HG02943 (cell line): Measurements from ENCODE around the gene NELL2.
"Not testable (repeated sequence)": the region's sequence is repeated elsewhere in the genome, so short reads cannot be mapped to it uniquely, and the experiment has no call there.

Source experiments
- ATAC-seq: cut with Tn5 transposase; IDR thresholded peaks from one replicate; pipeline ENCODE4 v1.9.1; 2021; ENCODE audit warnings: mild to moderate bottlenecking, low read depth, moderate library complexity; ENCODE audit not compliant: unreplicated experiment

The NELL2 gene

DNA sequence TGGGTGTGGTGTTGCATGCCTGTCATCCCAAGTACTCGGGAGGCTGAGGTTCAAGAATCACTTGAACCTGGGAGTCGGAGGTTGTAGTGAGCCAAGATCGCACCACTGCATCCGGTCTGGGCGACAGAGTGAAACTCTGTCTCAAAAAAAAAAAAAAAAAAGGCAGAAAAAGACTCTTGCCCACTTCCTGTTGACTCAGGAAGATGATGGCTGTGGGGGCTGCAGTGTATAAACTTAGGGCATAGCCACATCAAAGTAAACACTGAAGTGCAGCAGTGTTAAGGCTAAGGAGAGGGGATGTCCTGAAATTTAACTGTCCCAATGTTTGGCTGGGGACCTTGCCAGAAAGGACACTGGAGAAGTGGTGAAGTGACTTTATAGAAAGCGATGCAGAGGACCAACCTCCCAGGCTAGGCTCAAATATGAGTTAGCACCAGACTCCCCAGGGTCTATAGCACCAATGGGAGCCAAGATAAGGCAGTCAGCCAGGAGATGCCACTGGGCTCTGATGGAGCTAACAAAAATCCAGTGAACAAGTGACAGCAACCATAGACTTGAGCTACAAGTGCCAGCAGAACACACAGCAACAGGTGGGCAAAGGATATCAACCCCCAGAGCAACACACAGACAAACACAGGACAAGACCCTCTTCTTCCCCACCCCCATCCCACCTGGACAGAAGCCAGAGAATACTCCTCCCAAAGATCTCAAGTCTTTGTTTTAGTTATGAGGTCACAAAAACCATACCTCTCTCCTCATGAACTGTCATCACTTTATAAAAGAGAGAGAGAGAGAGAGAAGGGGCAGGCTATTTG, 28.0 kb downstream of the NELL2 start:
- peak; percentile 84 for ATAC-seq

DNA sequence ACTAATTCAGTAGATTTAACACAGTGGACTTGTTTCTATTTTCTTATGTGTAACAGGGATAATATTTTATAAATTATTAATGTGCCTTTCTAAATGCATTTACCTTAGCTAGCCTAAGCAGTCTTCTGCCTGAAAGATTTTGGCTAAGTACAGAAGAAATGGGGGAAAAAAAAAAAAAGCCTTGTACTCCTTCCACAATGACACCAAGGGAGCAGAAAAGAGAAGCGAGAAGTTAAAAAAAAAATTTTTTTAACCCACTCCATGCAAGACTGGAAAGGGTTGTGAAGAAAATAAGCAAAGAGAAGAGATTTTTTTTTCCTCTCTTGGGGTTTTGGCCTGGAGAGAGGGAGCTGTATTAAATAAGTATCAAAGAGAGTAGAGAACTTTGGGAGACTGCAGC, 28.7 kb downstream of the NELL2 start:
- ATAC-seq: peak; percentile 16

DNA sequence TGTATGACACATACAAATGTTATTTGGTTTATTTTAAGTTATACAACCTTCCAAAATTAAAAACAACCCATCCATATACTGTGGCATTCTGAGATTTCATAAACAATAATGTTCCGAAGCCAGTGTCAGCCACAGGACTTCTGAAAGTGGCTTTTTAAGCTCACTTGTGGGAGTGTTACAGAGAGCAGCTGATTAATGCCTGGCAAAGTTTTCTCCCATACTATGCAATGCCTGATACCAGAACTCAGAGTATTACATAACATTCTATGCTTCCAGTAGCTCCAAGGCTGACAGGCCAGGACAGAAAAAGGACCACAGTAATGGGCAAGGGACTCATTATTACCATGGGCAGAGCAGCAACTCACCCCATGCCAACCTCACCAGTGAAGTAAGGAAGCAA, 29.3 kb downstream of the NELL2 start:
- no peak for ATAC-seq

DNA sequence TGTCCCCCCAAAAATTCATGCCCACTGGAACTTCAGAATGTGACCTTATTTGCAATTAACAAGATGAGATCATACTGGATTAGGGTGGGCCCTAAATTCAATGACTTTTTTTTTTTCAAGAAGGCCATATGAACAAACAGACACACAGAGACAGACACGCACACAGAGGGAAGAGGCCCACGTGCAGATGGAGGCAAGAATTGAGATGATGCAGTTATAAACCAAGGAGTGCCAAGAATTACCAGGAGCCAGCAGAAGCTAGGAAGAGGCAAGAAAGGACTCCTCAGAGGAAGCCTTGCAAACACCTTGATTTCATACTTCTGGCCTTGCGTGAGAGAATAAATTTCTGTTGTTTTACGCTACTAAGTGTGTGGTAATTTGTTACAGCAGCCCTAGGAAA, 33.4 kb downstream of the NELL2 start:
- ATAC-seq: no peak

DNA sequence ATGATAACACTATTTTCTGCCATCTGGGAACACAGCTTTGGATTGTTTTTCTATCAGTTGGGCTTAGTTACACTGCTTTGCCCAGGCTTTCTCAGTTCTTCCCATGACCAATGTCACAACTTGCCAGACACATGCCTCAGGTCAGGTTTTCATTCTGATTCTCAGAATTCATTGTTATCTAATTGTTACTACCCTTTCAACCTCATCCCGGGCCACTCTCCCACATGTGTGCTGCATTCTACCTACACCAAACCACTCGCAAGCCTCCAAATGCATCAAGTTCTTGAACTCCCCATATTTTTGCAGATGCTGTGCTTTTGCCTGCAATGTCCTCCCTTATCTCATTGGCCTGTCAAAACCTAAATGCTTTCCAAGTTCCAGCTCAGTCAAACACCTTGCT, 36.3 kb downstream of the NELL2 start:
- ATAC-seq: no peak

DNA sequence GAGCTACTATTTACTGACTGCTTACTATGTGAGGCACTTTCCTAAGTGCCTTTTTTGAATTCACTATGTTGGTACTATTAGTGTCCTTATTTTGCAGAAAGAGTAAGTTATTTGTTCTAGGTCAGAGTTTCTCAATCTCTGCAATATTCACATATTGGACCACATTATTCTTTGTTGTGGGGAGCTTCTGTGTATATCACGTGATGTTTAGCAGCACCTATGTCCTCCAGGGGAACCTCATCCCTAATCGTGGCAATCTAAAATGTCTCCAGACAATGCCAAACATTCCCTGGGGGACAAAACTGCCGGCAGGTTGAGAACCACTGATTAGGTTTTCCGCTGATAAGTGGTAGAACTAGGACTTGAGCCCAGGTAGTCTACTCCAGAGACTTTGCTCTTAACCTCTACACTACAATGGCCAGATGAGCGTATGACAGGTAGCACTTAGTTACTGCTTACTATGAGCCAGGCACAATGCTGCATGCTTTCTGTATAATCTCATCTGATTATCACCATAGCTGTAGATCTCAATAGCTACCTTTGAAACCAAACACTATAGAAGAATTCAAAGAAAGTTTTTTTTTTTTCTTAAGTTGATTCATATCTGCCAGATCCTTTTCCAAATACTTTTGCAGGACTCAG, 38.9 kb downstream of the NELL2 start:
- no peak for ATAC-seq

DNA sequence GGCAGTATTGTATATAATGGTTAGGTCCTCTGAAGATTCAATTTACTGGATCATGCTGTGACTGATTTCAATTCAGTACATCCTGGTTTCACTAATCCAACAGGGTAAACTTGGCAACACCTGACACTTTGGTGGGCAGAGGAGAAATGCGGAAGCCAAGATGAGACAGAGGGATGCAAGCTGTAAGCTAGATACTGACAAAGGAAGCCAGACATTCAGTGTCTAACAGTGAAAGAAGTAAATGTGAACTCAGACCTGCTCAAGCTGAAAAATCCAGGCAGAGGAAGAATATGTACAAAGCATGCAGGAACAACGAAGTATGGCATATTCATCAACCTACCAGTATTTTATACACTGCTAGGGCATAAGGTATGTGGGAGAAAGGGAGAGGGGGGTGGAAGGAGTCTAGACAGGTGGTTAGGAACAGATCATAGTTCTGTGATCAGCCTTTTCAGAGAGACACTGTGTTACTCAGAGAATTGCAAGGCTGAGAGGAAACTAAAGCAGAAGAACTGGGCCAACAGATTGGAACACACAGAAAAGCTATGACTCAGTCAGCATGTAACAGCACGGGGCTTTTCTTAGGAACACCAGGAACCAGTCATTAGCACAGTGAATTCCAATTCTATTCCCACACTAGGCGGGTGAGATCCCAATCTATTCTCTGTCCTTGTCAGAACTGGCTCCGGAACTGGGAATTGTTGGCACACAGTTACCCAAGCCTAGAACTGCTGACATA, 40.3 kb downstream of the NELL2 start:
- ATAC-seq: no peak

DNA sequence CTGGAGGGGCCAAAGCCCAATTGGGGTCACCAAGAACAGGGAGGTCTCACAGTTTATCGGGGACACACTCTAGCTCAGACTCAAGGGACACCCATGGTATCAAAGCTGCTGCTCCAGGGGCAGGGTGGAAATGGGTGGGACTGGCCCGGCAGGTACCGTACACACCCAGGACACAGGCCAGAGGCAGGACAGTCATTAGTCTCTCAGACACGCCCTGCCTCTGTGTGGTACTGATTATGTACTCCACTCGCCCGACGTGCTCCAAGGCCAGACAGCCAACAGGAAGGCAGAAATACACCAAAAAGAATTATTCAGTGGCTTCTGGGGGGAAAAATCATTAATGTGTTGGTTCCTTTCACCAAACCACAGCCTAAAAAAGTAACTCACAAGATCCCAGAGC, 41.1 kb downstream of the NELL2 start:
- ATAC-seq: not testable (repeated sequence)

DNA sequence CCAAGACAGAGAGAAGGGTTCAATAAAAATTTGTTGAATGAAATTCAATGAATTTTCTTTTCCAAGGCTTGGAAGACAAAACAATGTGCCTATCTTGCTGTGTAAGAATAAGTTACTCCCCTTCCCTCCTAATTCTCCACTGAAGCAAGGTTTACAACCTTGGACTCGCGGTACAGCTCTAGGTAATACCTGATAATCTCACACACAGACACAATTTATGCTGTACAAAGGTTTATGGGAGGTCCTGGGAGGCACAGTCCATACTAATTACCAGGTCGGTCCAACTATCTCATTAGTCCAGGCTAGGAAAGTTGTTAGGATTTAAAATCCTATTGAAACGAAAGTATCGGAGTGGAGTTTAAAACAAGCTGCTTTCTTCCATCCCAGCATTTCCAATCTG, 42.6 kb downstream of the NELL2 start:
- ATAC-seq: no peak

DNA sequence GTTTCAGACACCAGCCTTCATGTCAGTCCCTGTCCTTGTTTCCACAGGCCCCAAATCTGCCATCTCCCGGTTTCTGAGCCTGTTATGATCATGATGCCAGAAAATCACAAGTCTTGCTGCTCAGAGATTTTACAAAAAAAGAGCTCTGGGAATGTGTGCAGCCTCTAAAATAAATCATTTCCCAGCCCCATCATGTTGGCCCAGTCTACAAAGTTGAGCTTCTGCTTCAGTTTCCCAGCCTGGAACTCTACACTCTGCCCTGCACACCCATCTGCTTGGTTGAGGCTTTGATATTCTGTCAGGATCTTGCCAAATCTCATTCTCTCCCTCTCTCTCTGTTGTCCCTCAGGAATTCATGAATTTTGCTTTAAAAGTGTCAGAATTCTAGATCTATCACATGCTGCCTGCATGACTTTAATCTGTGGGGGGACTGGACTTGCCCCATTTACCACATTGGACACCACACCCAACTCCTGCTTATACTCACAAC, 45.5 kb downstream of the NELL2 start:
- ATAC-seq: no peak

DNA sequence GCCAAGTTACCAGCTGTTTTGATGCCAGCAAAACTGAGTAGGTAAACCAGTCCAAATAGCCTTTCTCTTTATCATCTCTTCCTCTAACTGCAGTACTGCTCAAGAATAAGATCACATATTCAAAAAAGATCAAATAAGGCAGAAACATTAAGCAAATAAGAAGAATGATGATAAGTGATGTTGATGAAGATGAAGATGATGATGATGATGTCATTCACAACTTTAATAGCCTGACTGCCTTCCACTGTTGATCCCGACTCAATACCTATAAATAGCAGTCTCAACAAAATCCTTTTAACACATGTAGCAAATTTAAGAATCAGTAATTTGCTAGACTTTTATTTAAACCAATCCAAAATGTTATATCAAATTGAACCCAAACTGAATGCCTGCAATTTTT, 47.1 kb downstream of the NELL2 start:
- no peak for ATAC-seq

DNA sequence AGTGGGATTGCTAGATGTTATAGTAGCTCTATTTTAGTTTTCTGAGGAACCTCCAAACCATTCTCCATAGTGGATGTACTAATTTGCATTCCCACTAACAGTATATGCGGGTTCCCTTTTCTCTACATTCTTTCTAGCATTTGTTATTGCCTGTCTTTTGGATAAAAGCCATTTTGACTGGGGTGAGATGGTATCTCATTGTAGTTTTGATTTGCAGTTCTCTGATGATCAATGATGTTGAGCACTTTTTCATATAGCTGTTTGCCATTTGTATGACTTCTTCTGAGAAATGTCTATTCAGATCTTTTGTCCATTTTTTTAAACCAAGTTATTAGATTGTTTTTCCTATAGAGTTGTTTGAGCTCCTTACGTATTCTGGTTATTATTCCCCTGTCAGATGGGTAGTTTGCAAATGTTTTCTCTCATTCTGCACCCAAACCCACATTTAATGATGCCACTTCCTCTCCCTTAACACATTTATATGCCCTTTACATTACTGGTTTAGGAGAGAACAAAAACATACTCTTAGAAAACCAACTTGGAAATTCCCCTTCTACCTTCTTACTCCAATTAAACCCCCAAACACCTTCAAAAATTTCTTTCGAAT, 48.2 kb downstream of the NELL2 start:
- ATAC-seq: no peak

DNA sequence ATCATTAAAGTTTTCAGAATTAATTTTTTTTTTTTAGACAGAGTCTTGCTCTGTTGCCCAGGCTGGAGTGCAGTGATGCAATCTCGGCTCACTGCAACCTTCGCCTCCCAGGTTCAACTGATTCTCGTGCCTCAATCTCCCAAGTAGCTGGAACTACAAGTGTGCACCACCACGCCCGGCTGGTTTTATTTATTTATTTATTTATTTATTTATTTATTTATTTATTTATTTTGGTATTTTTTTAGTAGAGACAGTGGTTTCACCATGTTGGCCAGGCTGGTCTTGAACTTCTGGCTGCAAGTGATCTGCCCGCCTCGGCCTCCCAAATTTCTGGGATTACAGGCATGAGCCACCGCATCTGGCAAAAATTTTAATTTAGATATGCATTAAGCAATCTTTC, 54.4 kb downstream of the NELL2 start:
- not testable (repeated sequence) for ATAC-seq

DNA sequence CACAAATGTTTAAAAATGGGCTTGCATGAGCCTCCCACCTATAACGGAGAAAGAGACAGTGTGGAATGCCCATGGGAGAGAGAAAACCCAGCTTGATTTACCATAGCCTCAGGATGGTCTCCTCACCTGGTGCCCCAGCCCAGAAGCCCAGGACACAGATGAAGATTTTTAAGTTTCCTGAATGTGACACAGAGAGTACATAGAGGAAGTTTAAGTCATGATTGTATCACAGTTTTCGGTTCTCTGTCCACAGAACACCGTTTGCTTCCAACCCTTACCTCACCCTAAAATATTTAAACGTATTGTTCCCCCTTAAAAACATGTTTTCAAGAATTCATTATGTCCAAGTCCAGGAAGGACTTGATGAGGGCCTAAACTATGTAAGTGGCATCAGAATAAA, 56.2 kb downstream of the NELL2 start:
- ATAC-seq: no peak

DNA sequence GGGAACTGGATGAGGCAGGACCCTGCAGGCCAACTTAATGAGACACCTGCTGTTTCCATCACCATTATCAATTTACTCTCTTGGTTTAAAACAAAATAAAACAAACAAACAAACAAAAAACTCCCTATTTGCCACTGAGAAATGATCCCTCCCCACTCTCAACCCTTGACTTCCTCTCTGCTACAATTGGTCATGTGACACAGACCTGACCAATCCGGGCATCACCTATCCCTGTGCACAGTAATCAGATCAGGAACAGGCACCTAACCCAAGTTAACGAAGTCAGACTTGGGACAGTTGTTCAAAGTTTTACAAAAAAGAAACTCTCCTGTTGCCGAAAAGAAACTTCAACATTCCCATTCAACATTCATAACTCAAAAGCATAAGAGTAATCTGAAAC, 58.4 kb downstream of the NELL2 start:
- no peak for ATAC-seq

DNA sequence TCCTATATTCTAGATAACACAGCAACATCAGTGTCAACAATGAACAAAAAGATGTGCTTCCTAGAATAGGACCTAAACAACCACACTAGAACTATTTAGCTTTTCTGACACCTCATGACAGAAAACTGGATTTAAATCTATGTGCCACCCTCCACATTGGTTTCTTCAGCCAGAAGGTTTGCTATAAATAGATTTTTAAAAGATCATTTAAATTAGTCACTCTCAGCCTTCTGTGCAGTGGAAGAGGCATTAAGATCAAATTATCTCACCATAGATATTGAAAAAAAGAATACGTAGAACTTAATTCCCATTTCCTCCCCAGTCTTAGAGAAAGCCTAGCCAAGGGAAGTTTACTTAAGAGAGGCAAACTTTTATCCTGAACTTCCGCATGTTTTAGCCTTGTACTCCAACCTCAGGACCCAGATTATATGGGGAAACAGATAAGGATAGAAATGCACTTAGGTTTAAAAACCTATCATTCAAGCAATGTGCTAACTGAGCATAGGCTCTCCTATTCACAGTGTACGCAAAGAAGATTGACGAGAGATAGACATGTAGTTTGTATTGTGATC, 59.6 kb downstream of the NELL2 start:
- no peak for ATAC-seq

DNA sequence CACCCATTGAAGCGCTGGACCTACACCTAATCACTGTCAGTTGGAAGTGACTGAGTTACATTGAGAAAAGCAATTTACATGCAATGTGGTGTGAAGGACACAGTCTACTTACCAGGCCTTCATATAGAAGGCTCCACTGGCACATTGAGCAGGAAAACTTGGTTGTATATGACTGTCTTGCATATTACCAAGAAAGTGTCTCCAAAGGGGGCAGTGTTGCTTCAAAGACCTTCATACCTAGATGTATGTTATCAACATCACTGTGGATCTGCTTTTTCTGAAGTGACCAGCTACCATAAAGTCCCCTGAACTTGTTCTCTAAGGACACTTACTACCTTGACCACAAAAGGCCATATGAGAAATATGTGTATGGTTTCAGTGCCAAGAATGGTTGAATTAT, 64.1 kb downstream of the NELL2 start:
- no peak for ATAC-seq

DNA sequence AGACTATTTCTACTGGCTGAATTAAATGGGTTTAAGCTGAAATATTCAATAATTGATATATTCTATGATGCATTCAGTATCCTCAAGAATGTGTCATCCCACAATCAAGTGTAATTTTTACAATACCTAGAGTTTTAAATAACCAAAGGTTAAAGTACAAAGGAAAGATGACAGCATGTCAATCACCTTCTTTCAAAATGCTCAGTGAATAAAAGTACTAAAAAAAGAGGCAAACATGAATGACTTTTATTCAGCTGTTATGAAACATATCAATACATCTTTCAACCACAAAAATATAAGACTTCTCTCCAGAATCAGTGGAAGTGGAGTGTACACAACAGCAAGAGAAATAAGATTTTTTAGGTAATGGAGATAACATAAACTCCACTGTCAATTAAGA, 72.0 kb downstream of the NELL2 start:
- no peak for ATAC-seq

DNA sequence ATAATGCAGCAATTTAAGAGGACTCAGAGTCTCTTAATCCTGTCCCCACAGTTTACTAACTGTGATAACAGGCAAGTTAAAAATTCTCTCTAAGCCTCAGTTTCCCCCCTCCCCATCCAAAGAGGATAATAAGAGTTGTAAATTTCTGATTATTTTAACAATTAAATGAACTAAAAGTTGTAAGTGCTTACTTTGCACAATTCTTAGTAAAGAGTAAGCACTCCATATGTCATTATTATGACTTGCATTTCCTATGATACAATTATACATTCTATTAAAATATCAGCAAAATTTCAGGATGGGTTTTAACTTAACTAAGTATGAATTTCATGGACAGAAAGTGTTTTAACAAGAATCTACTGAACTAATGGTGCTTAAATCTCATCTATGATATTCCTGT, 80.1 kb downstream of the NELL2 start:
- no peak for ATAC-seq

DNA sequence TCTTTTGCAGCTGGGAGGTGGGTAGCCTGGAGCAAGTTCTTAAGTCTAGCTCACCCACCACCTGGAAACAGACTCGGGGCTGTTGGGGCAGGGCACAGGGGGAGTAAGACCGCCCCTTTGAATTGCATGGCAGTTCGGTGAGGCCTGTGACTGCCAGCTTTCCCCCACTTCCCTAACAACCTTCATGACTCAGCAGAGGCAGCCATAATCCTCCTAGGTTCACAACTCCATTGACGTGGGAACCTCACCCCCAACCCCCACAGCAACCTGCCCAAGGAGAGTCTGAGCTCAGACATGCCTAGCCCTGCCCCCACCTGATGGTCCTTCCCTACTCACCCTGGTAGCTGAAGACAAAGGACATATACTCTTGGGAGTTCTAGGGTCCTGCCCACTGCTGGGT, 87.4 kb downstream of the NELL2 start:
- no peak for ATAC-seq
